ENCODE data around the gene ANKK1. TPM values are rescaled to one million over a fixed set of nuclear protein-coding genes. Genes with fewer than 3 reads are reported as not detected.

The ANKK1 gene
- total and polyA plus RNA-seq, 8 donors, result 0.09 to 0.95 (median 0.47) TPM

DNA sequence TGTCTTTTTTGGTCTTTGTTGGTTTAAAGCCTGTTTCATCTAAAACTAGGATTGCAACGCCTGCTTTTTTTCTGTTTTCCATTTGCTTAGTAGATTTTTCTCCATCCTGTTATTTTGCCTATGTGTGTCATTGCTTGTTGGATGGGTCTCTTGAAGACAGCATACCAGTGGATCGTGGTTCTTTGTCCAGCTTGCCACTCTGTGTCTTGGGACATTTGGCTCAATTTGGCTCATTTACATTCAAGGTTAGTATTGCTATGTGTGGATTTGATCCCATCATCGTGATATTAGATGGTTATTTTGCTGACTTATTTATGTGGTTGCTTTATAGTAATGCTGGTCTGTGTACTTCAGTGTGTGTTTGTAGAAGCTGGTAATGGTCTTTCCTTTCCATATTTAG lies 31.4 kb upstream of the ANKK1 start:
- H3K4me1 ChIP-seq, result no peaks in the 10 kb centered on the region
- no peak overlapping the region for H3K27ac ChIP-seq
- H3K36me3 ChIP-seq, result peaks cover 0 to 79% of the 10 kb centered on the region in 2 donors
- no peak overlapping the region for H3K4me3 ChIP-seq
- H3K27me3 ChIP-seq, result no peaks in the 10 kb centered on the region
- TF ChIP-seq, protein P1, sequence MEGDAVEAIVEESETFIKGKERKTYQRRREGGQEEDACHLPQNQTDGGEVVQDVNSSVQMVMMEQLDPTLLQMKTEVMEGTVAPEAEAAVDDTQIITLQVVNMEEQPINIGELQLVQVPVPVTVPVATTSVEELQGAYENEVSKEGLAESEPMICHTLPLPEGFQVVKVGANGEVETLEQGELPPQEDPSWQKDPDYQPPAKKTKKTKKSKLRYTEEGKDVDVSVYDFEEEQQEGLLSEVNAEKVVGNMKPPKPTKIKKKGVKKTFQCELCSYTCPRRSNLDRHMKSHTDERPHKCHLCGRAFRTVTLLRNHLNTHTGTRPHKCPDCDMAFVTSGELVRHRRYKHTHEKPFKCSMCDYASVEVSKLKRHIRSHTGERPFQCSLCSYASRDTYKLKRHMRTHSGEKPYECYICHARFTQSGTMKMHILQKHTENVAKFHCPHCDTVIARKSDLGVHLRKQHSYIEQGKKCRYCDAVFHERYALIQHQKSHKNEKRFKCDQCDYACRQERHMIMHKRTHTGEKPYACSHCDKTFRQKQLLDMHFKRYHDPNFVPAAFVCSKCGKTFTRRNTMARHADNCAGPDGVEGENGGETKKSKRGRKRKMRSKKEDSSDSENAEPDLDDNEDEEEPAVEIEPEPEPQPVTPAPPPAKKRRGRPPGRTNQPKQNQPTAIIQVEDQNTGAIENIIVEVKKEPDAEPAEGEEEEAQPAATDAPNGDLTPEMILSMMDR (IDR thresholded peaks at IDR 0.05), result no peak
- no peak for DNase-seq
- intact Hi-C loops (cut with DNase I), result no loop called here
- H3K9me3 ChIP-seq, result peaks cover 0 to 20% of the 10 kb centered on the region in 2 donors
- ATAC-seq, result no peak

DNA sequence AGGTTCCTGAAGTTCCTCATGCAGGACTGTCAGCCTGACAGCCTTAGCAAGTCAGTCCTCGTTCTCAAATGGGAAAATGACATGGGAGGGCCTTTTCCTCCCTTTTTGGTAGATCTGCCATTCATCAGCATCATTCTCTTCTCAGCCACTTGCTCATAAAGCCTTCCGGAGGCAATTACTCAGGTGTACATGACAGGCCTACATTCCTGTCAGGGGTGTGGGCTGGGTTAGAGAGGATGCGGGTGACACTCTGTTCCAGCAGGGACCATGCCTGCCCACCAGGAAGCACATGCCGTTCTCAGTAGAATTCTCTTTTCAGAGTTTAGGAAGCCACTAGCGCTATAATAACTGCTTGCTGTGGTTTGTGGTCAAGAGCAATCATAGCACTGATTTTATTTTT lies 24.2 kb upstream of the ANKK1 start:
- Histone ChIP-seq H3K9me3 (no peaks in the 10 kb centered on the region), H3K27me3 (no peaks in the 10 kb centered on the region), H3K36me3 (peaks cover 0 to 71% of the 10 kb centered on the region in 2 donors), H3K4me3 (no peak overlapping the region), H3K27ac (no peak overlapping the region), H3K4me1 (no peaks in the 10 kb centered on the region)
- DNase-seq, result no peak
- intact Hi-C loops (cut with DNase I), result no loop called here
- TF ChIP-seq, protein P1 (IDR thresholded peaks at IDR 0.05), result no peak
- no peak for ATAC-seq

- Histone ChIP-seq H3K4me1 (no peaks in the 10 kb centered on the region), H3K4me3 (no peak overlapping the region), H3K27ac (no peak overlapping the region), H3K36me3 (peaks cover 0 to 72% of the 10 kb centered on the region in 2 donors), H3K9me3 (no peaks in the 10 kb centered on the region), H3K27me3 (no peaks in the 10 kb centered on the region)
- no peak for DNase-seq
- TF ChIP-seq, protein P1 (IDR thresholded peaks at IDR 0.05), result no peak
- ATAC-seq, result no peak
- intact Hi-C loops (cut with DNase I), result no loop called here
These were observed 23.5 kb upstream of the ANKK1 start for GRCh38 chr11:113363996-113364641.

GRCh38 chr11:113365895-113366294 lies 21.7 kb upstream of the ANKK1 start:
- DNase-seq, result no peak
- intact Hi-C loops (cut with DNase I), result no loop called here
- H3K4me3 ChIP-seq, result no peak overlapping the region
- no peak for ATAC-seq
- no peak overlapping the region for H3K27ac ChIP-seq
- peaks cover 0 to 66% of the 10 kb centered on the region in 2 donors for H3K36me3 ChIP-seq
- H3K27me3 ChIP-seq, result no peaks in the 10 kb centered on the region
- TF ChIP-seq, protein P1 (IDR thresholded peaks at IDR 0.05), result no peak
- no peaks in the 10 kb centered on the region for H3K4me1 ChIP-seq
- H3K9me3 ChIP-seq, result no peaks in the 10 kb centered on the region

DNA sequence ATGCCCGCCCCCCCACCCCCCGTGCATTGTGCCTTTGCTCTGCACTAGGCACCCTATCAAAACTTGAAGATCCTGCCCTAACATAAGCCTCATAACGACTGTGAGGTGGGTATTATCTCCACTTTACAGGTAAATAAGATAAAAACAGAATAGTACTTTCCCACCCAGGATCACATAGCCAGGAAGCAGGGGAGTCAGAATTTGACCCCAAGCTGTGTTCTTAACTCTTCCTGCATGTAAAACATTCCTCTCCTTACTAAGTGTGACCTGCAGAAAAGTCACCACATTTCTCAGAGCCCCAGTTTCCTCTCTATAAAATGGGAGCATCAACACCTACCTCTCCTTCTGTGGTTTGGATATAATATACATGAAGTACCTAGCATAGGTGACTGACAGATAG lies 18.2 kb upstream of the ANKK1 start:
- H3K4me1 ChIP-seq, result no peaks in the 10 kb centered on the region

More for the DNA sequence above, 18.2 kb upstream of the ANKK1 start:
- intact Hi-C loops (cut with DNase I), result no loop called here
- Histone ChIP-seq H3K4me3 (no peak overlapping the region), H3K36me3 (peaks cover 0 to 38% of the 10 kb centered on the region in 2 donors), H3K27me3 (no peaks in the 10 kb centered on the region), H3K27ac (no peak overlapping the region), H3K9me3 (no peaks in the 10 kb centered on the region)
- TF ChIP-seq, protein P1 (IDR thresholded peaks at IDR 0.05), result no peak
- ATAC-seq, result no peak
- no peak for DNase-seq

Data from left lung (tissue), 10 donors.